ENCODE data around the gene TUBA4A.

TUBA4A gene

DNA sequence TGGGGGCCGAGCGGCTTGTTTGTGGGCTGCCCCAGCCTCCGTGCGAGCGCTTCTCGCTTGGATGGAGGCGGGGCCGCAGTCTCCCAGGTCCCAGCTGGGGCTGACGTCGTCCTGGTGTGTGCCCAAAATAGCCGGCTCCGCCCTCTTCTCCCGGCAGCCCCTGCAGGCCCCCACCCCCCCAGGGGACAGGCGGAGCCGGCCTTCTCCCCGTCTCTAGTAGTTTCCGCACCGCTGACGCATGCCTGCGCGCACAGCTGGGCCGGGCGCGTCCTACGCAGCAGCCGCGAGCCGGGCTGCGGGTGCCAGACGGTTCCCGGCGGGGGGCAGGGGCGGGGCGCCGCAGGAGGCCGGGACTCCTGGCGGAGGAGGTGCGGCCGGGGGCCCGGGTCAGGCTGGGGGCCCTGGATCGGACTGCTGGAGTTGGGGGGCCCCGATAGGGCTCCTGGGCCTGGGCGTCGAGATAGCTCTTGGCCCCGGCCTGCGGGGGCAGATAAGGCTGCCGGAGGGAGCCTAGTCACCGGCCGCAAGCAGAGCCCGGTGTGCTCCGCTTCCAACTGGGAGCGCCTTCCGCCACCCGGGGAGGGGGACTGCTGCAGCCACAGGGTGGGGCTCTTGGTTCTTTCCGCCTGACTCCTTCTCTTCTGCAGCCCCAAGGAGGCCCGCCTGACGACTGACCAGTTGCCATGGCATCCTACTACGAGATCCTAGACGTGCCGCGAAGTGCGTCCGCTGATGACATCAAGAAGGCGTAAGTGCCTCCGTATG, 25.6 kb upstream of the TUBA4A start, which contains the start of gene DNAJB2:
DNAJB2 (plus strand) TSS at position 216 of the 765 bp plus-strand sequence; CDS start at position 684, 468 bp downstream.
- Histone ChIP-seq H3K36me3 (ENCODE audit: control insufficient read depth, insufficient read depth, low read length) (0 out of 2 replicates have a peak, but pooled peaks cover 1% of the 10 kb centered on the region), H3K27me3 (ENCODE audit: control insufficient read depth, insufficient read depth, low read length) (no peaks in the 10 kb centered on the region), H3K9me3 (ENCODE audit: control insufficient read depth, insufficient read depth, low read length) (no peaks in the 10 kb centered on the region), H3K4me3 (ENCODE audit: low read length) (peak within 1 kb of the TSS; percentile 38; the same call in 1 of the 2 replicates), H3K27ac (ENCODE audit: low read length) (no peak within 1 kb of the TSS), H3K4me1 (ENCODE audit: control insufficient read depth, insufficient read depth, low read length) (peaks cover 7% of the 10 kb centered on the region; the same call in 1 of the 2 replicates)
- WGBS (ENCODE audit: insufficient coverage, insufficient read length), result no CpG with 5 or more reads among the region's 65 CpGs
- DNase-seq (ENCODE audit: low read depth, low spot score), result peak; percentile 88

DNA sequence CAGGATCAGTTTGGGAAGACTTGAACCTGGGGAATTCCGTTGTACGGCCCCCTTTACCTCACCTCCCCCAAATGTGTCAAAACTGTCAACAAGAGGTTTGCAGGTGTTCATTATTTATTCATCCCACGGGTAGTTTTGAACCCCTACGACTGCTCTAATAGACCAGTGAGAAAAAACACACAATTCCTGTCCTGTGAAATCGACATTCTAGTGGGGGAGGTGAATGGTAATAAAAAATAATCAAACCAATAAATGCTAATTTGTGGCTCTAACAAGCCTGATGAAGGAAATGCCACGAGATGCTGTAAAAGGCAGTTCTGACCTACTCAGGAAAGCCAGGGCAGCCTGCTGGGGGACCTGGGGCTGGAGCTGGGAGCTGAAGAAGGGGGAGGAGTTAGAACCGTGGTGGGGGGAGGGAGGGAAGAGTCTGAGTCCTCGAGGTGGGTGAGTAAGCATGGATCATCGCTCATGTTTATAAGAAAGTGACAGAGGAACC, 25.0 kb upstream of the TUBA4A start:
- no peaks in the 10 kb centered on the region for H3K36me3 ChIP-seq (ENCODE audit: control insufficient read depth, insufficient read depth, low read length)
- no peak overlapping the region for H3K27ac ChIP-seq (ENCODE audit: low read length)
- no peaks in the 10 kb centered on the region for H3K27me3 ChIP-seq (ENCODE audit: control insufficient read depth, insufficient read depth, low read length)
- no CpG with 5 or more reads among the region's 9 CpGs for WGBS (ENCODE audit: insufficient coverage, insufficient read length)
- DNase-seq (ENCODE audit: low read depth, low spot score), result no peak
- no peaks in the 10 kb centered on the region for H3K9me3 ChIP-seq (ENCODE audit: control insufficient read depth, insufficient read depth, low read length)
- H3K4me1 ChIP-seq (ENCODE audit: control insufficient read depth, insufficient read depth, low read length), result peaks cover 9% of the 10 kb centered on the region; the same call in 1 of the 2 replicates
- H3K4me3 ChIP-seq (ENCODE audit: low read length), result peak overlapping the region; percentile 38; the same call in 1 of the 2 replicates

DNA sequence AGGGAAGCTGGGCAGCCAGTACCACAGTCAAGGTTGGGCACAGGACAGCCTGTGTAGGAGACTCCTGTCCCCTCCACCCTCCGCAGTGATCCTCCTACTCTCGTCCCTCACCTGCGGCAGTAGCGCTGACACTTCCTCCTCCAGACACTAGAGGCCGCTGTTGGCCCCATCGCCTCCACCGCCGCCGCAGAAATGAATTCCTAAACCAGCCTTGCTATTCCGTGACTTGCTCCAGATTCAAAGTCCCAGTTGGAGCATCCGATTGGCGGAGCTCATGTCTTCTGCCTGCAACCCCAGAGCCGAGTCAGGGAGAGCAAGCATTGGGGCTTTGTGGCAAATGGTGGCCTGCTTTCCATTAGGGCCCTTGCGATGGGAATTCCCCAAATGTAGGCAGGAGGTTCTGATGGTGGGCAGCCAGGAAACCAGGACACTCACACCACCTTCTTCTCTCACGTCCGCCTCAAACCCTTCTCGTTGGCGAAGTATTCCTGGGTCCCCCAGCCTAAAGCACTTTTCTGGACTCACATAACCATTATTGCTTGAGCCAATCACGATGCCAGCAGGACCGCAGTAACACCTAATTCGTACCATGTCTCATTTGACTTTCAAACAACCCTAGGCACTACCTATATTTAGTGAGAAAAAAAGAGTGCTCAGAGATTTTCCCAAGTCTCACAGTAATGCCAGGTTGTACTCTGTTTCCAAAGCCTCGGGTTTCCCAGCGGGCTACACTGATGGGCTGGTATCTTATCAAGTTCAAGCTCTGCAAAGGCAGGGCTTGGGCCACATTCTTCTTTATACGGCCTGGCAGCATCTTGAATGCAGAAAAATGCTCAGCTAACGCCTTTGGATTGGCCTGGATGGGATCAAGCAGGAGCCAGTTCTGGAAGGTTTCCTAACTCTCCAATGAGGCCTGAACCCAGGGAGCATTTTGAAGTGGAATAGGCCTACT, 24.3 kb upstream of the TUBA4A start:
- no peak overlapping the region for H3K4me3 ChIP-seq (ENCODE audit: low read length)
- no CpG with 5 or more reads among the region's 25 CpGs for WGBS (ENCODE audit: insufficient coverage, insufficient read length)

DNA sequence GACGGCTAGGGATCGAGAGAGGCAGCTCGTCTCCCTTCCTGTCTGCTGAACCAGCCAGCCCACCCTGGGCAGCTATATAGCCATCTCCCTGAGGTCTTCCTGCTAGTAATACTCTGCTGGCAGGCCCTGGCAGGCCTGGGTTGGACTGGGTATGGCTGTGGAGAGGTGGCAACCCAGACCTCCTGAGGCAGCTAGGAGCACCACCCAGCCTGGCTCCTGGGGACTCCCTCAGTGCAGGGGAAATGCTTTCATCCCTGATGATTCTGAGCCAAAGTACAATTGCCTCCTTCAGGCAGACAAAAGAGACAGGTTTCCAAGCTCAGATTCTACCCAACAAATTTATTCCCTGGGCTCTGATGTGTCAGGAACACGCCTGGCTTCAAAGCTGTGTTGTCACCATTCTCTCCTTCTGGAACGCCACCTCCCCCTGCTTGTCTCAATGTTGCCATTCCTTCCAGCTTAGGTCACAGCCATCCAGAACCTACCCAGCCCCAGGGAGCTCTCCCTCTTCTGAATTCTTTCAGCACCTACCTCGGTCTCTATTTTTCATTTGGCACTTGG, 20.7 kb upstream of the TUBA4A start:
- no peak for DNase-seq (ENCODE audit: low read depth, low spot score)
- Histone ChIP-seq H3K27me3 (ENCODE audit: control insufficient read depth, insufficient read depth, low read length) (no peaks in the 10 kb centered on the region), H3K36me3 (ENCODE audit: control insufficient read depth, insufficient read depth, low read length) (no peaks in the 10 kb centered on the region), H3K27ac (ENCODE audit: low read length) (no peak overlapping the region), H3K4me3 (ENCODE audit: low read length) (no peak overlapping the region), H3K9me3 (ENCODE audit: control insufficient read depth, insufficient read depth, low read length) (no peaks in the 10 kb centered on the region), H3K4me1 (ENCODE audit: control insufficient read depth, insufficient read depth, low read length) (peaks cover 9% of the 10 kb centered on the region; the same call in 1 of the 2 replicates)
- no CpG with 5 or more reads among the region's 6 CpGs for WGBS (ENCODE audit: insufficient coverage, insufficient read length)

More for the DNA sequence above, 24.3 kb upstream of the TUBA4A start:
- H3K27me3 ChIP-seq (ENCODE audit: control insufficient read depth, insufficient read depth, low read length), result no peaks in the 10 kb centered on the region
- H3K4me1 ChIP-seq (ENCODE audit: control insufficient read depth, insufficient read depth, low read length), result peaks cover 9% of the 10 kb centered on the region; the same call in 1 of the 2 replicates
- DNase-seq (ENCODE audit: low read depth, low spot score), result peak; percentile 70
- H3K36me3 ChIP-seq (ENCODE audit: control insufficient read depth, insufficient read depth, low read length), result no peaks in the 10 kb centered on the region
- no peaks in the 10 kb centered on the region for H3K9me3 ChIP-seq (ENCODE audit: control insufficient read depth, insufficient read depth, low read length)
- no peak overlapping the region for H3K27ac ChIP-seq (ENCODE audit: low read length)

DNA sequence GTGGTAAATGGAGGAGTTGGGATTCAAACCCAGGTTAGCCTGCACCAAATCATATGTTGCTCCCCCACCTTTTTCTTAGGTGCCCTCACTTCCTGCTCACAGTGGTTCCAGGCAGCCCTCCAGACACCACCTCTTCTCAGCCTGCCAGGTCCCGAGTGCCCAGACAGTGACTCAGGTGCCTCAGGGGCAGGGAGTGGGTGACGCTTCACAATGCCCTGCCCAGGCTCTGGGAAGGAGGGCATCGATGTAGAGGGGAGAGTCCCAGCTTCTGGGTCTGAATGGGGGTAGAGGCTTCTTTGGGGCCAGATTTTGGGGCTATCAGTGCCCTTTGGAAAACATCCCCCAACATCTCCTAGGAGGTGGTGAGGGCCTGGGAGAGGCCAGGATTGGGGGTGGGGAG, 20.2 kb upstream of the TUBA4A start:
- Histone ChIP-seq H3K4me1 (ENCODE audit: control insufficient read depth, insufficient read depth, low read length) (peaks cover 9% of the 10 kb centered on the region; the same call in 1 of the 2 replicates), H3K9me3 (ENCODE audit: control insufficient read depth, insufficient read depth, low read length) (no peaks in the 10 kb centered on the region), H3K27ac (ENCODE audit: low read length) (no peak overlapping the region), H3K27me3 (ENCODE audit: control insufficient read depth, insufficient read depth, low read length) (no peaks in the 10 kb centered on the region), H3K36me3 (ENCODE audit: control insufficient read depth, insufficient read depth, low read length) (no peaks in the 10 kb centered on the region), H3K4me3 (ENCODE audit: low read length) (no peak overlapping the region)
- WGBS (ENCODE audit: insufficient coverage, insufficient read length), result no CpG with 5 or more reads among the region's 3 CpGs
- DNase-seq (ENCODE audit: low read depth, low spot score), result no peak

DNA sequence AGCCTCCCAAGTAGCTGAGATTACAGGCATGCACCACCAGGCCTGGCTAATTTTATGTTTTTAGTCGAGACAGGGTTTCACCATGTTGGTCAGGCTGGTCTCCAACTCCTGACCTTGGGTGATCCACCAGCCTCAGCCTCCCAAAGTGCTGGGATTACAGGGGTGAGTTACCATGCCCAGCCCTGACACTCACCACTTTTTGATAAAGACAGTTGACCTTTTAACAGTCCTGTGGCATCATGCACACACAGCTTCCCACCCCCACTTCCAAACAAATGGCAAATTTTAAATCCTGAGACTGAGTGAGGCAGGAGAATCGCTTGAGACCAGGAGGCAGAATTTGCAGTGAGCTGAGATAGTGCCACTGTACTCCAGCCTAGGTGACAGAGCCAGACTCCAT, 19.3 kb upstream of the TUBA4A start:
- Histone ChIP-seq H3K27ac (ENCODE audit: low read length) (no peak overlapping the region), H3K27me3 (ENCODE audit: control insufficient read depth, insufficient read depth, low read length) (no peaks in the 10 kb centered on the region), H3K4me3 (ENCODE audit: low read length) (no peak overlapping the region), H3K36me3 (ENCODE audit: control insufficient read depth, insufficient read depth, low read length) (no peaks in the 10 kb centered on the region), H3K9me3 (ENCODE audit: control insufficient read depth, insufficient read depth, low read length) (no peaks in the 10 kb centered on the region), H3K4me1 (ENCODE audit: control insufficient read depth, insufficient read depth, low read length) (peaks cover 4% of the 10 kb centered on the region; the same call in 1 of the 2 replicates)
- no peak for DNase-seq (ENCODE audit: low read depth, low spot score)
- WGBS (ENCODE audit: insufficient coverage, insufficient read length), result no CpG with 5 or more reads among the region's 2 CpGs

DNA sequence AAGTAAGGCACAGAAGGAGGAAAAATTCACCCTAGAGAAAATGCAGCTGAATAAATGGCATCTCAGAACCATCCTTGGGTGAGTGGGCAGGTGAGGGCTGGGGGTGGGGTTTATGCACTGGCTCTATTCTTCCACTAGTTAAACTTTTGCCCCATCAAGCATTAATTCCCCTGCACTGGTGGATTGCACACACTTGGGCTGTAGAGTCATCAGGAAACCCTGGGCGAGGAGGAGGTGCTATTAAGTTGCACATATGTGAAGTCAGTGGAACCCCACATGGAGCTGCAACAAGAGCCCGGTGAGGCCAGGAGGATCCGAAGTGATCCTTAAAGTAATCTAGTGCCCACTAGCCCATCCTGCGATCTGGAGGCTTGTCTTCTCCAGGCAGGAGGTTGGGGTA, 18.6 kb upstream of the TUBA4A start:
- Histone ChIP-seq H3K27me3 (ENCODE audit: control insufficient read depth, insufficient read depth, low read length) (no peaks in the 10 kb centered on the region), H3K27ac (ENCODE audit: low read length) (no peak overlapping the region), H3K4me3 (ENCODE audit: low read length) (no peak overlapping the region), H3K9me3 (ENCODE audit: control insufficient read depth, insufficient read depth, low read length) (no peaks in the 10 kb centered on the region), H3K4me1 (ENCODE audit: control insufficient read depth, insufficient read depth, low read length) (peaks cover 2% of the 10 kb centered on the region; the same call in 1 of the 2 replicates), H3K36me3 (ENCODE audit: control insufficient read depth, insufficient read depth, low read length) (no peaks in the 10 kb centered on the region)
- WGBS (ENCODE audit: insufficient coverage, insufficient read length), result no CpG with 5 or more reads among the region's 4 CpGs
- no peak for DNase-seq (ENCODE audit: low read depth, low spot score)

DNA sequence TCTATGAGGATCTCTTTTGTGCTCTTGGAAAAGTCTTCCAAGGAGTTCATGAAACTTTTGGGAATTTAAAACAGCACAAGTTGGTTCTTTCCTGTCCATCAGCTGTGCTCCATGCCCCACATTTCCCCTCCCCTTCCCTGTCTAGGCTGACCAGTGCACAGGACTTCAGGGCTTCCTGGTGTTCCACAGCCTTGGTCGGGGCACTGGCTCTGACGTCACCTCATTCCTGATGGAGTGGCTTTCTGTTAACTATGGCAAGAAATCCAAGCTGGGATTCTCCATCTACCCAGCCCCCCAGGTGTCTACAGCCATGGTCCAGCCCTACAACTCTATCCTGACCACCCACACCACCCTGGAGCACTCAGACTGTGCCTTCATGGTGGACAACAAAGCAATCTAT, 17.3 kb upstream of the TUBA4A start:
- H3K36me3 ChIP-seq (ENCODE audit: control insufficient read depth, insufficient read depth, low read length), result no peaks in the 10 kb centered on the region
- no peak overlapping the region for H3K4me3 ChIP-seq (ENCODE audit: low read length)
- no peaks in the 10 kb centered on the region for H3K9me3 ChIP-seq (ENCODE audit: control insufficient read depth, insufficient read depth, low read length)
- no peak overlapping the region for H3K27ac ChIP-seq (ENCODE audit: low read length)
- no peak for DNase-seq (ENCODE audit: low read depth, low spot score)
- no peaks in the 10 kb centered on the region for H3K27me3 ChIP-seq (ENCODE audit: control insufficient read depth, insufficient read depth, low read length)
- H3K4me1 ChIP-seq (ENCODE audit: control insufficient read depth, insufficient read depth, low read length), result peaks cover 2% of the 10 kb centered on the region; the same call in 1 of the 2 replicates
- no CpG with 5 or more reads among the region's 2 CpGs for WGBS (ENCODE audit: insufficient coverage, insufficient read length)

DNA sequence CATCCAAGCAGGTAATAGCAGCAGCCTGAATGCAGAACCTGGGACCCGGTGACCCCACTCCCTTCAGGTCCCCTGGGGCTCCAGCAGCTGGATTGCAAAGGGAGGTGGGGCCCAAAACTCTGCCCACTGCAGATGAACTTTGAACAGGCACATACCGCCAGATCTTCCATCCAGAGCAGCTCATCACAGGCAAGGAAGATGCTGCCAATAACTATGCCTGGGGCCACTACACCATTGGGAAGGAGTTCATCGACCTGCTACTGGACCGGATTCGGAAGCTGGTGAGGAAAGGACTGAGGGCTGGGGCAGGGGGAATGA, 16.3 kb upstream of the TUBA4A start:
- WGBS (ENCODE audit: insufficient coverage, insufficient read length), result no CpG with 5 or more reads among the region's 5 CpGs
- no peaks in the 10 kb centered on the region for H3K36me3 ChIP-seq (ENCODE audit: control insufficient read depth, insufficient read depth, low read length)
- DNase-seq (ENCODE audit: low read depth, low spot score), result no peak
- no peaks in the 10 kb centered on the region for H3K9me3 ChIP-seq (ENCODE audit: control insufficient read depth, insufficient read depth, low read length)
- H3K27me3 ChIP-seq (ENCODE audit: control insufficient read depth, insufficient read depth, low read length), result no peaks in the 10 kb centered on the region
- no peak overlapping the region for H3K27ac ChIP-seq (ENCODE audit: low read length)
- H3K4me3 ChIP-seq (ENCODE audit: low read length), result no peak overlapping the region
- peaks cover 2% of the 10 kb centered on the region; the same call in 1 of the 2 replicates for H3K4me1 ChIP-seq (ENCODE audit: control insufficient read depth, insufficient read depth, low read length)
